DMS153 treated with DMSO at 0.1 percent for 48 hours (cell line): Measurements from ENCODE around the gene FGGY.
A peak's percentile ranks its signal among the peaks of the same experiment; 100 is the strongest.
"Not testable (repeated sequence)": the region's sequence is repeated elsewhere in the genome, so short reads cannot be mapped to it uniquely, and the experiment has no call there.

ENCODE experiments used
- DNase-seq: peaks from one replicate; lab custom pipeline; 2025; ENCODE audit not compliant: unreplicated experiment; lab: John Stamatoyannopoulos, UW

FGGY gene

GRCh38 chr1:59480188-59480888 is 183.4 kb downstream of the FGGY start:
- no peak for DNase-seq

- DNase-seq, result no peak
Observed at GRCh38 chr1:59481881-59482505, 185.1 kb downstream of the FGGY start.

GRCh38 chr1:59482986-59483385 is 186.1 kb downstream of the FGGY start:
- DNase-seq, result no peak

DNA sequence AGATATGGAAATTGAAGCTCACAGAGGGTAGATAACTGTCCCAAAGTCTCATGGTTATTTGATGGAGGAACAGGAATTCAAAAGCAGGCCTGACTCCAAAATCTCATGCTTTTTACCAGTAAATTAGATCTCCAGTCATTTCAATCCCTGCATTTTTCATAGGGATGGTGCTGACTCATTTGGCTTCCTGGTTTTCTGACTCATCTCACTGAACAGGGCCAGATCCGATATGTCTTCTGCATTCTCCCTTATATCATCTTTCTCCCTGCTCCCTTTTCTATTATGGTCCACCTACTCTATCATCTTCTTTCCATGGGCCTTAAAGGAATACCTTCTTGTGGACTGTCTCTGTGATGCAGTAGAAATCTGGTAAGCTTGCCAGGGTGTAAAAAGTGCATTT is 187.2 kb downstream of the FGGY start:
- no peak for DNase-seq

- no peak for DNase-seq
Observed at GRCh38 chr1:59485171-59485570, 188.3 kb downstream of the FGGY start.

- no peak for DNase-seq
Observed at GRCh38 chr1:59485949-59486348, 189.1 kb downstream of the FGGY start.

DNA sequence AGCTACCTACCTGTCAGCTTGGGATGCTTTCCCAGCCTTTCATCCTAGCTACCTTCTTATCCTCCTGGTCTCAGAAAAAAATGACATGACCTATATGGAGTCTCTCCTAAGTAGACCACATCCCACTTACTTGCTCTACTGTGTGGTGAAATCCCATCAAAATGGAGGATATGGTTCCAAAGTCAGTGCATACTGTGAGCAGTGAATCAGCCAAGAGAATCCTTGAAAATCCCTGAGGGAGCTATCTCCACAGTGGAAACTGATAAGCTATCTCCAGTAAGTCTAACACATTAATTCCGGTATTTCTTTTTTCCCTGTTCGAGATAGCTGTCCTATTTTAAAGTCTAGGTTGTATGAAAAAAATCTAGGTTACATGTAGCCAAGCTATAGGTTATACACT is 189.7 kb downstream of the FGGY start:
- no peak for DNase-seq

DNA sequence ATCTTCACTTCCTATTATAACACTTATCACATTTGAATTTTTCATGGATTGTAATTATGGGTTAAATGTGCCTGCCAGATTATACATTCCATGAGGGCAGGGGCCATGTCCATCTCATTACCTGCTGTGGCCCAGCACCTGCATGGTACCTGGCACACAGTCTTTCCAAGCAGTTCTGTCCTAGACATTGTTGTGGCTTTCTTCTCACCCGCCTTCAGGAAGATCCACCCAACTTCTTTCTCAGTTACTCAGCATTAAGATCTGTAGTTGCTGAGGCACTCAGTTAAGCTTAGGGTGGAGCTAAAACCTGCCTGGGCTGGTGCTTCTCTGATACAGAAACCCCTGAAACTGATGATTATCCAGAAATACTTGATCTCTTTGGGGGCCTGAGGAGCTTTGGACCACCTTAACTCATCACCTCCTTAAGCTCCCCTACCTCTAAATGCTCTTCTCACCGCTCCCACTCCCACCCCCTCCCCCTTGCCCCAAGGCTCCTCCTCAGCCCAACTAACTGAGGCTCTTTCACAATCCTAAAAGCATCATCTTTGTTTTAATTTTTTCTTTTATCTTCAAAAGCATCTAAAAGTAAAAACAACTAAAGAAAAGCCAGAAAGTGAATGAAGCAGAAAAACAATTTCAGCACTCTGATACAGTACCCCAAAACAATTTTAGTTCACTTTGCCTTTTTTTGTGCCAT is 190.6 kb downstream of the FGGY start:
- DNase-seq, result no peak

DNA sequence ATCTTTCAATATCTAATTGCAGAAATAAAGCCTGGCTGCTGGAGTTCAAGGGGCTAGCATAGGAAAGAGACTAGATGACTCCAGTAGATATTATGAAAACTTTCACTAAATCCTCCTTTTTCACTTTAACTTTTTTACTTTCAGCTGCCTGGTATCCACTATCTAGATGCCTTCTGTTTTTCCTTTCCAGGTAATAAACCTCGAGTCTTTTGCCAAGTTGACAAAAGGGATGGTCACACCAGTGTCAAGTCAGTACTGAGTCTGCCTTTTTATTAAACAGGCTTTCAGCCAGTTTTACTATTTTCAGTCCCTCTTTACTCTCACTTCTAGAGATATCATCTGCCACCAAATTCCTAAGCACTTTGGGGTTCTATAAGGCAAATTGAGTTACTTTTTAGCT is 195.6 kb downstream of the FGGY start:
- DNase-seq, result no peak

GRCh38 chr1:59494145-59494833 is 197.4 kb downstream of the FGGY start:
- DNase-seq, result no peak

DNA sequence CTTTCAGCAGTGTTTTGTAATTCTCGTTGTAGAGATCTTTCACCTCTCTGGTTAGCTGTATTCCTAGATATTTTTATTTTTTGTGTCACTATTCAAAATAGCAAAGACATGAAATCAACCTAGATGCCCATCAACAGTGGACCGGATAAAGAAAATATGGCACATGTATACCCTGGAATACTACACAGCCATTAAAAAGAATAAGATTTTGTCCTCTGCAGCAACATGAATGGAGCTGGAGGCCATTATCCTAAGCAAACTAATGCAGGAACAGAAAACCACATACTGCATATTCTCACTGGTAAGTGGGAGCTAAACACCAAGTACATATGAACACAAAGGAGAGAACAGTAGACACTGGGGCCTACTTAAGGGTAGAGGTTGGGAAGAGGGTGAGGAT is 199.3 kb downstream of the FGGY start:
- not testable (repeated sequence) for DNase-seq

DNA sequence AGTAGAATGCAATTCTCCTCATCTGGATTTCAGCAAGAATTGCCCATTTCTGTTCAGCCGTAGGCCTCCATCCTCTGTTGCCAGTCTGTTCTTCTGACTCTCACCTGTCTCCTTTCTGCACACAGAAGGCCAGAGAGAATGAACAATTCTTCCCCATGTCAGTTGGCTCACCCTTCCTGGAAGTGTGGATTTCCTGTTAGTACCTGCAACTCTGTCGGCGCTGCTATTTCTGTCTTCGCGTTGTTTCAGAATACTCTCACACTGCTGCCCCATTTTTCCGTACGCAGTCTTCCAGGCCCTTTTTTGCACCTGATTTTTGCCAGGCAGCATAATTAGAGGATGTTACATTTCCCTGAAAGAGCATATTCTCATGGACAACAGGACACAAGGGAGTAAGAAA is 200.7 kb downstream of the FGGY start:
- DNase-seq, result no peak

DNA sequence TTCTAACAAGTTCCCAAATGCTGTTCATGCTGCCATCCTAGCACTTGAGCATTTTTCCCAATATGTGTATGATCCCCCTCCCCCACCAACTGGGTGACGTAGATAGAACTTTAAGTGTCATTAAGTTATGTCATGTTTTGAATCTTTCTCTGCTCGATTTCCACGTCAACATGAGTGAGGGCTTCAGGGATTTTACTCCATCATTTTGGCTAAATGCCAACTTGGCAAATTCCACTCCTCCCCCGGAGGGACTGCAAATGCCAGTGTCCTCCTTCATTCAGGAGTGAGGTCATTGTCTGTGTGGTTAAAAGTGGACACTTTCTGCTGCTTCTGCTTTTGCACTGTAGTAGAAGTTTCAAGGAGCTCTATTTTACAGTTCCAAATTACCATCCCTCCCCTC is 201.7 kb downstream of the FGGY start:
- no peak for DNase-seq

DNA sequence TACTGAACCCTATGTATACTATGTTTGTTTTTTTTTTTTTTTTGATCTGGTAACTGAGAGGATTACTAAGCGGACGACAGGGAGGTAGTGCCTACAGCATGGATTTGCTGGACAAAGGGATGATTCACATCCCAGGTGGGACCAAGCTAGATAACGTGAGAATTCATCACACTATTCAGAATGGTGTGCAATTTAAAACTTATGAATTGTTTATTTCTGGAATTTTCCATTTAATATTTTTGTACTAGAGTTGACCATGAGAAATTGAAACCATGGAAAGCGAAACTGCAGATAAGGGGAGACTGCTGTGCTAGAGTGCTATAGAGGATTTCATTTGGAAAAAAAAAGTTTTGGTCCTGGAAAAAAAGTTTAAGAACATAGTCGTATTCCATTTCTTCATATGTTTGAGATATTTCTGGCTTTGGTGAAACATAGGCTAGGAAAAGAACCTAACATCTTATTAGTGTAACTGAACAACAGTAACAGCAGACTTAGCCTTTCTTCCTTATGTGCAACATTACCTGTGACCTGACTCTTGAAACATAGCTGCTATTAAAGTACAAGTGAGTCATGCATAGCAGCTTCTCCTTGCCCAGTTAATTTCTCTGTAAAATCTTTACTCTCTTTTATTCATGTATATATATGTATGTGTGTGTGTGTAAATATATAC is 202.5 kb downstream of the FGGY start:
- no peak for DNase-seq

GRCh38 chr1:59499943-59500569 is 203.2 kb downstream of the FGGY start:
- no peak for DNase-seq

GRCh38 chr1:59500950-59501742 is 204.3 kb downstream of the FGGY start:
- peak; percentile 44 for DNase-seq

GRCh38 chr1:59502009-59502691 is 205.3 kb downstream of the FGGY start:
- DNase-seq, result no peak

DNA sequence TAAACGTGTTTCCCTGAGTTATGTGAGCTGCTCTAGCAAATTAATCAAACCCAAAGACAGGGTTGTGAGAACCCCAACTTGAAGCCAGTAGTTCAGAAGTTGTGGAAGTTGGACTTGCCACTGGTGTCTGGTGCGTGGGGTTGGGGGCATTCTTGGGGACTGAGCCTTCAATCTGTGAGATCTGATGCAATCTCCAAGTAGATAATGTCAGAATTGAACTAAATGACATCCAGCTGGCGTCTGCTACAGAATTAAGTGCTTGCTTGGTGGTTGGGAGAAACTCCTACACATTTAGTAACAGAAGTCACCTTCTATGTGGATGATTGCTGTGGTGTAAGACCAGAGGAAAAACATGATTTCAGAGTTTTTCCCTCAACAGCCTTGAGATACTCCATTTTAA is 207.4 kb downstream of the FGGY start:
- DNase-seq, result no peak

DNA sequence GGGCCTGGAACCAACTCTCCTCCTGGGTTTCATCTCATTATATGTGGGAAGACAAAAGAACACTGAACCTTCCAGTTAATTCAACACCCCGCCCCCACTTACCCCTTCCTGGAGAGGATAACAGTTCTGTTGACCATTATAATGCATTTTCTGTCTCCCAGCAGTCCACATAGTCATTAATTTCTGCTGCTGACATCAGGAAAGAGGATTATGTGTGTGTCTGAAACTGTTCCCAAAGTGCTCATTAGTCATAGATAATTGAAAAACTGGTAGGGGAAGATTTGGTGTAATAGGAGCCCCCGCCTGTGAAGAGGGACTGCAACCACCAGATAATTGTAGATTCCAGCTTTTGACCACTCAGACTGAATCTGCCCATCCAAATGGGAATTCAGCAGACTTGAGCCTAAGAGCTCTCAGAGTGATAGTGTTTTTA is 208.7 kb downstream of the FGGY start:
- DNase-seq, result no peak
